ENCODE measurements around the gene STPG2.

Gene STPG2

GRCh38 chr4:97952763-97953162, 190.5 kb downstream of the STPG2 start:
- Histone ChIP-seq H3K27ac (ENCODE audit: low read length) (peak overlapping the region; percentile 61; the same call in 1 of the 2 replicates), H3K9me2 (replicated peaks; ENCODE audit: insufficient read depth, low read length) (no peaks in the 10 kb centered on the region), H3K9me3 (replicated peaks; ENCODE audit: insufficient read depth, low read length) (no peaks in the 10 kb centered on the region), H3K4me2 (ENCODE audit: low read depth, low read length) (peak overlapping the region; percentile 22), H4K20me1 (ENCODE audit: insufficient read depth, low read length) (no peaks in the 10 kb centered on the region), H2AFZ (ENCODE audit: low read length) (peak overlapping the region; percentile 56), H3K79me2 (ENCODE audit: low read length) (no peaks in the 10 kb centered on the region), H3K9ac (ENCODE audit: low read length) (no peak overlapping the region), H3K4me3 (ENCODE audit: low read length) (no peak overlapping the region; the same call in 1 of the 2 replicates), H3K27me3 (replicated peaks; ENCODE audit: insufficient read depth, low read length) (no peaks in the 10 kb centered on the region), H3K4me1 (ENCODE audit: low read length) (peaks cover 22% of the 10 kb centered on the region), H3F3A (ENCODE audit: insufficient read depth, low read length) (peaks cover 20% of the 10 kb centered on the region), H3K36me3 (replicated peaks; ENCODE audit: insufficient read depth, low read length) (no peaks in the 10 kb centered on the region)
- peak; percentile 66 for DNase-seq
- TF ChIP-seq EZH2phosphoT487 (IDR thresholded peaks at IDR 0.05; ENCODE audit: low read length) (no peak), EZH2 (optimal IDR thresholded peaks at IDR 0.05; ENCODE audit: low read depth, low read length) (no peak)
- TF ChIP-seq, protein P1, sequence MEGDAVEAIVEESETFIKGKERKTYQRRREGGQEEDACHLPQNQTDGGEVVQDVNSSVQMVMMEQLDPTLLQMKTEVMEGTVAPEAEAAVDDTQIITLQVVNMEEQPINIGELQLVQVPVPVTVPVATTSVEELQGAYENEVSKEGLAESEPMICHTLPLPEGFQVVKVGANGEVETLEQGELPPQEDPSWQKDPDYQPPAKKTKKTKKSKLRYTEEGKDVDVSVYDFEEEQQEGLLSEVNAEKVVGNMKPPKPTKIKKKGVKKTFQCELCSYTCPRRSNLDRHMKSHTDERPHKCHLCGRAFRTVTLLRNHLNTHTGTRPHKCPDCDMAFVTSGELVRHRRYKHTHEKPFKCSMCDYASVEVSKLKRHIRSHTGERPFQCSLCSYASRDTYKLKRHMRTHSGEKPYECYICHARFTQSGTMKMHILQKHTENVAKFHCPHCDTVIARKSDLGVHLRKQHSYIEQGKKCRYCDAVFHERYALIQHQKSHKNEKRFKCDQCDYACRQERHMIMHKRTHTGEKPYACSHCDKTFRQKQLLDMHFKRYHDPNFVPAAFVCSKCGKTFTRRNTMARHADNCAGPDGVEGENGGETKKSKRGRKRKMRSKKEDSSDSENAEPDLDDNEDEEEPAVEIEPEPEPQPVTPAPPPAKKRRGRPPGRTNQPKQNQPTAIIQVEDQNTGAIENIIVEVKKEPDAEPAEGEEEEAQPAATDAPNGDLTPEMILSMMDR (IDR thresholded peaks at IDR 0.05; ENCODE audit: low read length), result peak; percentile 43

GRCh38 chr4:97950836-97951235, 192.4 kb downstream of the STPG2 start:
- no peak for TF ChIP-seq EZH2 (optimal IDR thresholded peaks at IDR 0.05; ENCODE audit: low read depth, low read length)
- TF ChIP-seq, protein P1 (IDR thresholded peaks at IDR 0.05; ENCODE audit: low read length), result no peak
- TF ChIP-seq EZH2phosphoT487 (IDR thresholded peaks at IDR 0.05; ENCODE audit: low read length), result no peak
- H3K9me3 ChIP-seq (replicated peaks; ENCODE audit: insufficient read depth, low read length), result no peaks in the 10 kb centered on the region

GRCh38 chr4:97942951-97943350, 200.3 kb downstream of the STPG2 start:
- Histone ChIP-seq H3K4me1 (ENCODE audit: low read length) (no peaks in the 10 kb centered on the region), H3K27ac (ENCODE audit: low read length) (no peak overlapping the region), H2AFZ (ENCODE audit: low read length) (no peak overlapping the region), H3K27me3 (replicated peaks; ENCODE audit: insufficient read depth, low read length) (no peaks in the 10 kb centered on the region), H3K9me3 (replicated peaks; ENCODE audit: insufficient read depth, low read length) (no peaks in the 10 kb centered on the region), H3F3A (ENCODE audit: insufficient read depth, low read length) (no peaks in the 10 kb centered on the region), H3K4me3 (ENCODE audit: low read length) (no peak overlapping the region), H4K20me1 (ENCODE audit: insufficient read depth, low read length) (no peaks in the 10 kb centered on the region), H3K9ac (ENCODE audit: low read length) (no peak overlapping the region), H3K9me2 (replicated peaks; ENCODE audit: insufficient read depth, low read length) (no peaks in the 10 kb centered on the region), H3K4me2 (ENCODE audit: low read depth, low read length) (no peak overlapping the region), H3K79me2 (ENCODE audit: low read length) (no peaks in the 10 kb centered on the region), H3K36me3 (replicated peaks; ENCODE audit: insufficient read depth, low read length) (no peaks in the 10 kb centered on the region)
- TF ChIP-seq EZH2phosphoT487 (IDR thresholded peaks at IDR 0.05; ENCODE audit: low read length), result no peak
- TF ChIP-seq, protein P1 (IDR thresholded peaks at IDR 0.05; ENCODE audit: low read length), result no peak
- TF ChIP-seq EZH2 (optimal IDR thresholded peaks at IDR 0.05; ENCODE audit: low read depth, low read length), result no peak
- DNase-seq, result no peak

More at GRCh38 chr4:97950836-97951235, 192.4 kb downstream of the STPG2 start:
- Histone ChIP-seq H4K20me1 (ENCODE audit: insufficient read depth, low read length) (no peaks in the 10 kb centered on the region), H3K27me3 (replicated peaks; ENCODE audit: insufficient read depth, low read length) (no peaks in the 10 kb centered on the region), H3F3A (ENCODE audit: insufficient read depth, low read length) (peaks cover 20% of the 10 kb centered on the region), H3K4me2 (ENCODE audit: low read depth, low read length) (no peak overlapping the region), H3K4me1 (ENCODE audit: low read length) (peaks cover 22% of the 10 kb centered on the region), H3K4me3 (ENCODE audit: low read length) (no peak overlapping the region), H3K9ac (ENCODE audit: low read length) (no peak overlapping the region), H2AFZ (ENCODE audit: low read length) (no peak overlapping the region), H3K9me2 (replicated peaks; ENCODE audit: insufficient read depth, low read length) (no peaks in the 10 kb centered on the region), H3K36me3 (replicated peaks; ENCODE audit: insufficient read depth, low read length) (no peaks in the 10 kb centered on the region), H3K79me2 (ENCODE audit: low read length) (no peaks in the 10 kb centered on the region), H3K27ac (ENCODE audit: low read length) (no peak overlapping the region)
- no peak for DNase-seq
